Activated CD8-positive, alpha-beta T cell treated with anti-CD3 and anti-CD28 coated beads for 36 hours (primary cell): ENCODE measurements around the gene CORO2B. TPM values are rescaled to one million over a fixed set of nuclear protein-coding genes. Genes with fewer than 3 reads are reported as not detected.

Experiments used
- ATAC-seq: fragments of 200-7000 bp; cut with Tn5 transposase; one replicate; pipeline ENCODE4 v1.10.0; 2021; ENCODE audit warnings: mild to moderate bottlenecking, moderate library complexity
- CTCF ChIA-PET: fragments of 350-600 bp; sonication (Branson Sonifier 250); formaldehyde crosslinking; loops from one replicate; lab custom pipeline; 2021; ENCODE audit warnings: antibody characterized with exemption; lab: Charles Lee
- POLR2A ChIA-PET: fragments of 350-600 bp; sonication (Branson Sonifier 250); formaldehyde crosslinking; loops from one replicate; lab custom pipeline; 2021; ENCODE audit warnings: antibody characterized with exemption; lab: Charles Lee
- DNase-seq: peaks from one replicate; pipeline ENCODE4 v3.0.0-alpha.2; 2020
- H3K27ac Mint-ChIP-seq: one replicate; pipeline ENCODE4 v1.8.0; 2021; ENCODE audit warnings: mild to moderate bottlenecking, mixed read lengths
- H3K27me3 Mint-ChIP-seq: one replicate; pipeline ENCODE4 v1.8.0; 2021; ENCODE audit warnings: mixed read lengths
- H3K36me3 Mint-ChIP-seq: one replicate; pipeline ENCODE4 v1.8.0; 2021; ENCODE audit warnings: low read depth, mixed read lengths
- H3K4me1 Mint-ChIP-seq: one replicate; pipeline ENCODE4 v1.8.0; 2021; ENCODE audit warnings: low read depth, mixed read lengths
- H3K4me3 Mint-ChIP-seq: one replicate; pipeline ENCODE4 v1.8.0; 2021; ENCODE audit warnings: mild to moderate bottlenecking, moderate library complexity, mixed read lengths
- H3K9me3 Mint-ChIP-seq: one replicate; pipeline ENCODE4 v1.8.0; 2021; ENCODE audit warnings: mixed read lengths
- CTCF ChIP-seq: fragments of 200-600 bp; IDR thresholded peaks from one replicate; pipeline ENCODE4 v1.8.0; 2022; ENCODE audit warnings: antibody characterized with exemption, mild to moderate bottlenecking
- intact Hi-C: fragments of 100-400 bp; cut with micrococcal nuclease; formaldehyde crosslinking; loops from one replicate; pipeline ENCODE4 v1.10.0; 2022
- total RNA-seq, 2 experiments: library from RNA; stranded (reverse); gene quantifications; one replicate each; pipeline ENCODE4 v1.2.3, GENCODE V29; 2021

Gene CORO2B
- total RNA-seq, 2 experiments from 2014 or later = not detected

GRCh38 chr15:68663526-68663925 is 84.7 kb downstream of the CORO2B start:
- ChIA-PET POLR2A (no interaction called here), CTCF (interaction anchor here (1.3 to 3.8 kb wide), 3 partner anchors 11 to 213 kb away, joined by 3 to 29 read pairs (median 12); no protein-coding TSS in a partner anchor)
- Mint-ChIP-seq H3K27me3 (peaks cover 1% of the 10 kb centered on the region), H3K4me3 (no peak overlapping the region), H3K9me3 (peaks cover 2% of the 10 kb centered on the region), H3K36me3 (no peaks in the 10 kb centered on the region), H3K4me1 (no peaks in the 10 kb centered on the region), H3K27ac (no peak overlapping the region)
- no peak for DNase-seq
- no peak for ATAC-seq
- intact Hi-C loops = no loop called here
- no peak for TF ChIP-seq CTCF

GRCh38 chr15:68666120-68666811 is 87.5 kb downstream of the CORO2B start:
- H3K9me3 Mint-ChIP-seq = peaks cover 2% of the 10 kb centered on the region
- DNase-seq = no peak
- no peaks in the 10 kb centered on the region for H3K36me3 Mint-ChIP-seq
- no peak overlapping the region for H3K4me3 Mint-ChIP-seq
- intact Hi-C loops = no loop called here
- H3K4me1 Mint-ChIP-seq = no peaks in the 10 kb centered on the region
- CTCF ChIA-PET = interaction anchor here (1.3 to 1.7 kb wide), 3 partner anchors 8 to 128 kb away, joined by 3 to 11 read pairs (median 5); no protein-coding TSS in a partner anchor
- H3K27me3 Mint-ChIP-seq = peaks cover 1% of the 10 kb centered on the region
- POLR2A ChIA-PET = no interaction called here
- no peak for ATAC-seq
- TF ChIP-seq CTCF = no peak
- H3K27ac Mint-ChIP-seq = no peak overlapping the region

GRCh38 chr15:68666812-68667450 is 88.1 kb downstream of the CORO2B start:
- ChIA-PET POLR2A (no interaction called here), CTCF (interaction anchor here (1.3 kb wide), 1 partner anchor 112 kb away, joined by 3 read pairs; no protein-coding TSS in a partner anchor)
- peaks cover 2% of the 10 kb centered on the region for H3K9me3 Mint-ChIP-seq
- H3K27me3 Mint-ChIP-seq = peaks cover 1% of the 10 kb centered on the region
- H3K36me3 Mint-ChIP-seq = no peaks in the 10 kb centered on the region
- no peak for TF ChIP-seq CTCF
- no peak overlapping the region for H3K4me3 Mint-ChIP-seq
- no peak for DNase-seq
- intact Hi-C loops = no loop called here
- no peak overlapping the region for H3K27ac Mint-ChIP-seq
- no peak for ATAC-seq
- no peaks in the 10 kb centered on the region for H3K4me1 Mint-ChIP-seq

- TF ChIP-seq CTCF = no peak
- Mint-ChIP-seq H3K4me1 (no peaks in the 10 kb centered on the region), H3K36me3 (no peaks in the 10 kb centered on the region)
Observed at GRCh38 chr15:68667800-68668625, 89.2 kb downstream of the CORO2B start.

More at GRCh38 chr15:68667800-68668625, 89.2 kb downstream of the CORO2B start:
- ChIA-PET POLR2A (no interaction called here), CTCF (interaction anchor here (1.0 to 1.7 kb wide), 5 partner anchors 10 to 118 kb away, joined by 3 to 5 read pairs (median 3); no protein-coding TSS in a partner anchor)
- no peak for ATAC-seq
- H3K27ac Mint-ChIP-seq = no peak overlapping the region
- intact Hi-C loops = no loop called here
- DNase-seq = no peak
- H3K27me3 Mint-ChIP-seq = peaks cover 5% of the 10 kb centered on the region
- peaks cover 2% of the 10 kb centered on the region for H3K9me3 Mint-ChIP-seq
- H3K4me3 Mint-ChIP-seq = no peak overlapping the region
